ENCODE measurements around the gene P2RY6. TPM values are rescaled to one million over a fixed set of nuclear protein-coding genes. Genes with fewer than 3 reads are reported as not detected.

Gene P2RY6
- total RNA-seq, 4 donors from 2014 or later = 0.76 to 1.0 TPM; not detected in 2

GRCh38 chr11:73281796-73282660, 9.9 kb downstream of the P2RY6 start:
- H3K27ac ChIP-seq = no peak overlapping the region
- no peaks in the 10 kb centered on the region for H3K36me3 ChIP-seq
- H3K4me1 ChIP-seq = no peaks in the 10 kb centered on the region
- no peaks in the 10 kb centered on the region for H3K27me3 ChIP-seq
- H3K9me3 ChIP-seq = no peaks in the 10 kb centered on the region
- intact Hi-C loops (cut with DNase I; ENCODE audit: low total_unique reads) = no loop called here
- H3K4me3 ChIP-seq = no peak overlapping the region
- no peak for DNase-seq
- TF ChIP-seq POLR2A (IDR thresholded peaks at IDR 0.05) (no peak), CTCF (IDR thresholded peaks at IDR 0.05) (no peak)

GRCh38 chr11:73283276-73284000, 11.3 kb downstream of the P2RY6 start:
- intact Hi-C loops (cut with DNase I; ENCODE audit: low total_unique reads) = no loop called here
- no peaks in the 10 kb centered on the region for H3K36me3 ChIP-seq
- no peaks in the 10 kb centered on the region for H3K9me3 ChIP-seq
- H3K4me3 ChIP-seq = no peak overlapping the region
- TF ChIP-seq POLR2A (IDR thresholded peaks at IDR 0.05) (no peak), CTCF (IDR thresholded peaks at IDR 0.05) (no peak)
- H3K27me3 ChIP-seq = no peaks in the 10 kb centered on the region
- no peaks in the 10 kb centered on the region for H3K4me1 ChIP-seq
- no peak for DNase-seq
- no peak overlapping the region for H3K27ac ChIP-seq

- H3K4me1 ChIP-seq = peaks cover 0 to under 1% of the 10 kb centered on the region in 2 donors
- no peak for DNase-seq
- no peaks in the 10 kb centered on the region for H3K27me3 ChIP-seq
- no peak overlapping the region for H3K4me3 ChIP-seq
- H3K27ac ChIP-seq = no peak overlapping the region
- intact Hi-C loops (cut with DNase I; ENCODE audit: low total_unique reads) = no loop called here
- no peaks in the 10 kb centered on the region for H3K36me3 ChIP-seq
- TF ChIP-seq POLR2A (IDR thresholded peaks at IDR 0.05) (no peak), CTCF (IDR thresholded peaks at IDR 0.05) (no peak)
- no peaks in the 10 kb centered on the region for H3K9me3 ChIP-seq
Observed at GRCh38 chr11:73284106-73284505, 12.0 kb downstream of the P2RY6 start.

GRCh38 chr11:73285721-73286120, 13.6 kb downstream of the P2RY6 start:
- H3K9me3 ChIP-seq = no peaks in the 10 kb centered on the region
- no peaks in the 10 kb centered on the region for H3K27me3 ChIP-seq
- no peak for TF ChIP-seq CTCF (IDR thresholded peaks at IDR 0.05)
- TF ChIP-seq POLR2A (IDR thresholded peaks at IDR 0.05) = no peak
- intact Hi-C loops (cut with DNase I; ENCODE audit: low total_unique reads) = no loop called here
- DNase-seq = no peak
- H3K27ac ChIP-seq = no peak overlapping the region
- no peaks in the 10 kb centered on the region for H3K36me3 ChIP-seq
- no peak overlapping the region for H3K4me3 ChIP-seq
- peaks cover 0 to 3% of the 10 kb centered on the region in 2 donors for H3K4me1 ChIP-seq

- no peak for TF ChIP-seq CTCF (IDR thresholded peaks at IDR 0.05)
- TF ChIP-seq POLR2A (IDR thresholded peaks at IDR 0.05) = no peak
- Histone ChIP-seq H3K27me3 (no peaks in the 10 kb centered on the region), H3K4me3 (no peak overlapping the region), H3K4me1 (peaks cover 0 to 3% of the 10 kb centered on the region in 2 donors), H3K9me3 (no peaks in the 10 kb centered on the region), H3K27ac (no peak overlapping the region), H3K36me3 (no peaks in the 10 kb centered on the region)
- DNase-seq = no peak
- intact Hi-C loops (cut with DNase I; ENCODE audit: low total_unique reads) = no loop called here
Observed at GRCh38 chr11:73286240-73286810, 14.2 kb downstream of the P2RY6 start.
